ENCODE results near the gene WEE2.

Gene WEE2

GRCh38 chr7:141691961-141692360, 16.2 kb upstream of the WEE2 start:
- DNase-seq = no peak

- no peak for DNase-seq
Observed at GRCh38 chr7:141693082-141693481, 15.1 kb upstream of the WEE2 start.

GRCh38 chr7:141695803-141696289, 12.3 kb upstream of the WEE2 start:
- no peak for DNase-seq

GRCh38 chr7:141696348-141696747, 11.8 kb upstream of the WEE2 start:
- no peak for DNase-seq

- DNase-seq = no peak
Observed at GRCh38 chr7:141697211-141697871, 10.8 kb upstream of the WEE2 start.

GRCh38 chr7:141698247-141699015, 9.7 kb upstream of the WEE2 start:
- DNase-seq = no peak

- DNase-seq = no peak
Observed at GRCh38 chr7:141699860-141700259, 8.3 kb upstream of the WEE2 start.

- DNase-seq = no peak
Observed at GRCh38 chr7:141700296-141700847, 7.8 kb upstream of the WEE2 start.

GRCh38 chr7:141700848-141701371, 7.2 kb upstream of the WEE2 start:
- peak in 1 of 2 experiments; percentile 6 for DNase-seq

- peak; percentile 48 to 50 for DNase-seq
Observed at GRCh38 chr7:141701489-141702046, 6.6 kb upstream of the WEE2 start.

- peak; percentile 33 to 35 for DNase-seq
Observed at GRCh38 chr7:141702047-141702567, 6.0 kb upstream of the WEE2 start, which contains the start of gene DENND11. Gene DENND11, minus strand, starts transcription at chr7:141702166. Its CDS starts 13 bp downstream, at chr7:141702153.

- DNase-seq = no peak
Observed at GRCh38 chr7:141702892-141703291, 5.3 kb upstream of the WEE2 start.

GRCh38 chr7:141704112-141704511, 4.0 kb upstream of the WEE2 start:
- no peak for DNase-seq

GRCh38 chr7:141704741-141705140, 3.4 kb upstream of the WEE2 start:
- no peak for DNase-seq

GRCh38 chr7:141706239-141707064, 1.7 kb upstream of the WEE2 start:
- no peak for DNase-seq

GRCh38 chr7:141709318-141709717, 1.2 kb downstream of the WEE2 start:
- no peak for DNase-seq

- no peak for DNase-seq
Observed at GRCh38 chr7:141709749-141710148, 1.6 kb downstream of the WEE2 start.

- DNase-seq = no peak
Observed at GRCh38 chr7:141710301-141710700, 2.1 kb downstream of the WEE2 start.

- no peak for DNase-seq
Observed at GRCh38 chr7:141712603-141713255, 4.6 kb downstream of the WEE2 start.

- no peak for DNase-seq
Observed at GRCh38 chr7:141713890-141714289, 5.7 kb downstream of the WEE2 start.

- no peak for DNase-seq
Observed at GRCh38 chr7:141714571-141714970, 6.4 kb downstream of the WEE2 start.

- no peak for DNase-seq
Observed at GRCh38 chr7:141715018-141715417, 6.9 kb downstream of the WEE2 start.
